ENCODE results near the gene KRTAP5-8. TPM values are rescaled to one million over a fixed set of nuclear protein-coding genes. Genes with fewer than 3 reads are reported as not detected.

KRTAP5-8 gene
- total RNA-seq, 4 donors from 2014 or later, result 3.8 to 8.9 (median 5.3) TPM; not detected in 1

DNA sequence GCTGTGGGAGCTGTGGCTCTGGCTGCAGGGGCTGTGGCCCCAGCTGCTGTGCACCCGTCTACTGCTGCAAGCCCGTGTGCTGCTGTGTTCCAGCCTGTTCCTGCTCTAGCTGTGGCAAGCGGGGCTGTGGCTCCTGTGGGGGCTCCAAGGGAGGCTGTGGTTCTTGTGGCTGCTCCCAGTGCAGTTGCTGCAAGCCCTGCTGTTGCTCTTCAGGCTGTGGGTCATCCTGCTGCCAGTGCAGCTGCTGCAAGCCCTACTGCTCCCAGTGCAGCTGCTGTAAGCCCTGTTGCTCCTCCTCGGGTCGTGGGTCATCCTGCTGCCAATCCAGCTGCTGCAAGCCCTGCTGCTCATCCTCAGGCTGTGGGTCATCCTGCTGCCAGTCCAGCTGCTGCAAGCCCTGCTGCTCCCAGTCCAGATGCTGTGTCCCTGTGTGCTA, 10.9 kb downstream of the KRTAP5-8 start:
- H3K36me3 ChIP-seq, result no peaks in the 10 kb centered on the region
- TF ChIP-seq, protein P1, sequence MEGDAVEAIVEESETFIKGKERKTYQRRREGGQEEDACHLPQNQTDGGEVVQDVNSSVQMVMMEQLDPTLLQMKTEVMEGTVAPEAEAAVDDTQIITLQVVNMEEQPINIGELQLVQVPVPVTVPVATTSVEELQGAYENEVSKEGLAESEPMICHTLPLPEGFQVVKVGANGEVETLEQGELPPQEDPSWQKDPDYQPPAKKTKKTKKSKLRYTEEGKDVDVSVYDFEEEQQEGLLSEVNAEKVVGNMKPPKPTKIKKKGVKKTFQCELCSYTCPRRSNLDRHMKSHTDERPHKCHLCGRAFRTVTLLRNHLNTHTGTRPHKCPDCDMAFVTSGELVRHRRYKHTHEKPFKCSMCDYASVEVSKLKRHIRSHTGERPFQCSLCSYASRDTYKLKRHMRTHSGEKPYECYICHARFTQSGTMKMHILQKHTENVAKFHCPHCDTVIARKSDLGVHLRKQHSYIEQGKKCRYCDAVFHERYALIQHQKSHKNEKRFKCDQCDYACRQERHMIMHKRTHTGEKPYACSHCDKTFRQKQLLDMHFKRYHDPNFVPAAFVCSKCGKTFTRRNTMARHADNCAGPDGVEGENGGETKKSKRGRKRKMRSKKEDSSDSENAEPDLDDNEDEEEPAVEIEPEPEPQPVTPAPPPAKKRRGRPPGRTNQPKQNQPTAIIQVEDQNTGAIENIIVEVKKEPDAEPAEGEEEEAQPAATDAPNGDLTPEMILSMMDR (IDR thresholded peaks at IDR 0.05), result no peak
- TF ChIP-seq POLR2AphosphoS5 (IDR thresholded peaks at IDR 0.05), result no peak
- TF ChIP-seq POLR2A (IDR thresholded peaks at IDR 0.05), result no peak
- TF ChIP-seq EP300 (IDR thresholded peaks at IDR 0.05), result no peak
- 80% methylated on average over 1 of the region's 5 CpGs for WGBS
- H3K27ac ChIP-seq, result no peak overlapping the region
- no peaks in the 10 kb centered on the region for H3K9me3 ChIP-seq
- peaks cover 4% of the 10 kb centered on the region for H3K27me3 ChIP-seq
- no peak overlapping the region for H3K4me3 ChIP-seq
- no peak for DNase-seq (ENCODE audit: low spot score in 2 of 2)
- no peaks in the 10 kb centered on the region for H3K4me1 ChIP-seq

DNA sequence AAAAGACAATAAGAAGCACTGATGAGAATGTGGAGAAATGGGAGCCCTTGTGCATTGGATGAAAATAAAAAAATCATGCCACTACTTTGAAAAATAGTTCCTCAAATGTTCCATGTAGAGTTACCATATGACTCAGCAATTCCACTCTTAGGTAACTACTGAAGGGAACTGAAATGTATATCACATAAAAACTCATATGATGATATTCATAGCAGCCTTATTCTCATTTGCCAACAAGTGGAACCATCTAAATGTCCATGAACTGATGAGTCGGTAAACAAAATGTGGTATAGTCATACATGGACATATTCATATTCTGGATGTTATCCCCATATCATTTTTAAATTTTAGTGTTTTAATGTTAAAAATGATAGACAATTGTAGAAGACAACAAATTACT, 13.9 kb downstream of the KRTAP5-8 start:
- WGBS, result 97% methylated on average over 1 of the region's 1 CpG
- peaks cover 8% of the 10 kb centered on the region for H3K27me3 ChIP-seq
- DNase-seq (ENCODE audit: low spot score in 2 of 2), result no peak
- H3K4me3 ChIP-seq, result no peak overlapping the region
- H3K36me3 ChIP-seq, result no peaks in the 10 kb centered on the region
- H3K4me1 ChIP-seq, result no peaks in the 10 kb centered on the region
- H3K27ac ChIP-seq, result no peak overlapping the region
- H3K9me3 ChIP-seq, result no peaks in the 10 kb centered on the region
- TF ChIP-seq POLR2A (IDR thresholded peaks at IDR 0.05) (no peak), POLR2AphosphoS5 (IDR thresholded peaks at IDR 0.05) (no peak), EP300 (IDR thresholded peaks at IDR 0.05) (no peak)
- TF ChIP-seq, protein P1 (IDR thresholded peaks at IDR 0.05), result no peak

DNA sequence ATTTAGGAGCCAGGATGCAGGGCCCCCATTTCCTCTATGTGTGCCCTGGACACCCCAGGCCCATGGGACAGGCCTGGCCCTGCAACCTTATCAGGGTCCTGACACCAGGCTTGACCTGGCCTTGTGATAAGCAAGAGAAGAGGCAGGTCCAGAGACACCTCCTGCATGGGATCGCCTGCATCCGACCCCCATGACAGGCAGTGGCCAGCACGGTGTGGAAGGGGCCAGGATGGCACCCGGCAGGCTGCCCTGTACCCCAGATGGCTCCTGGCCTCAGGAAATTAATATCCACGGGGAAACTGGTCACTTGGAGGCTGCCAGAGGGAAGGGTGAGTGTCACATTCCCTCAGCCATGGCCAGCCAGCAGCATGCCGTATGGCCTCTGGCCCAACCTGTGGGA, 17.2 kb downstream of the KRTAP5-8 start:
- Histone ChIP-seq H3K4me1 (no peaks in the 10 kb centered on the region), H3K36me3 (no peaks in the 10 kb centered on the region), H3K9me3 (no peaks in the 10 kb centered on the region), H3K27ac (no peak overlapping the region), H3K27me3 (peaks cover 3% of the 10 kb centered on the region), H3K4me3 (no peak overlapping the region)
- WGBS, result 100% methylated on average over 2 of the region's 6 CpGs
- TF ChIP-seq POLR2A (IDR thresholded peaks at IDR 0.05), result no peak
- TF ChIP-seq EP300 (IDR thresholded peaks at IDR 0.05), result no peak
- TF ChIP-seq, protein P1 (IDR thresholded peaks at IDR 0.05), result no peak
- TF ChIP-seq POLR2AphosphoS5 (IDR thresholded peaks at IDR 0.05), result no peak
- DNase-seq (ENCODE audit: low spot score in 2 of 2), result no peak

DNA sequence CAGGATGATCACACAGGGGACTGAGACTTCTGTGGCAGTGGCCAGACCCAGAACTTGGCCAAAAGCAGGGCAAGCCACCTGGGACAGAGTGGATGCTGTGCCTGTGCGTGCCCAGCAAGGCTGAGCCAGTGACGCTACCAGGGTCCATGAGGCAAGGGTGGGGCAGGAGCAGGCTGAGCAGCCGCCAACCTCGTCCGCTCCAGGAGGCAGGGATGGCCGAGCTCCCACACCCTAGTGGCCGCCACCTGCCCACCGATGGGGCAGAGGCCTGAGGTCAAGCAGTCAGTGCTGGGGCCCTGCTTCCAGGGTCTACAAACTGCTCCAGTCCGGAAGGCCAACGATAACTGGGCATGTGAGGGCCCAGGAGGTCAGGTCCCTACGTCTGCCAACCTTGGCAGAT, 17.7 kb downstream of the KRTAP5-8 start:
- Histone ChIP-seq H3K27me3 (peaks cover 3% of the 10 kb centered on the region), H3K4me1 (no peaks in the 10 kb centered on the region), H3K4me3 (no peak overlapping the region), H3K36me3 (no peaks in the 10 kb centered on the region), H3K27ac (no peak overlapping the region), H3K9me3 (no peaks in the 10 kb centered on the region)
- WGBS, result 88% methylated on average over 3 of the region's 11 CpGs
- no peak for DNase-seq (ENCODE audit: low spot score in 2 of 2)
- no peak for TF ChIP-seq EP300 (IDR thresholded peaks at IDR 0.05)
- TF ChIP-seq, protein P1 (IDR thresholded peaks at IDR 0.05), result no peak

DNA sequence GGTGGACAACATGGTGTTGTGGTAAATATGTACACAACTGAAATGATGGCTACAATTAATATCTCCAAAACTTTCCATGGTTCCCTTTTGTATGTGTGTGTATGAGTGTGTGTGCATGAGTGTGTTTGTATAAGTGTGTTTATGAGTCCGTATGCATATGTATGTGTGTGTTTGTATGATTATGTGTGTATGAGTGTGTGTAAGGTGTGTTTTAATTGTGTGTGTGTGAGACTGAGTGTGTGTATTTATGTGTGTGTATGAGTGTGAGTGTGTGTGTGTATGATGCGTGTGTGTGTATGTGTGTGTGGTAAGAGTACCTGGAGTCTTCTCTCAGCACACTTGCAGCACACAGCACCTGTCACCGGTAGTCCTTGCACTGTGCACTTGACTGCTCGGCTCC, 18.2 kb downstream of the KRTAP5-8 start:
- H3K27me3 ChIP-seq, result peaks cover 3% of the 10 kb centered on the region
- no peak for DNase-seq (ENCODE audit: low spot score in 2 of 2)
- H3K36me3 ChIP-seq, result no peaks in the 10 kb centered on the region
- 89% methylated on average over 4 of the region's 4 CpGs for WGBS
- TF ChIP-seq POLR2AphosphoS5 (IDR thresholded peaks at IDR 0.05) (no peak), EP300 (IDR thresholded peaks at IDR 0.05) (no peak), POLR2A (IDR thresholded peaks at IDR 0.05) (no peak)
- TF ChIP-seq, protein P1 (IDR thresholded peaks at IDR 0.05), result no peak
- no peaks in the 10 kb centered on the region for H3K4me1 ChIP-seq
- no peak overlapping the region for H3K27ac ChIP-seq
- no peaks in the 10 kb centered on the region for H3K9me3 ChIP-seq
- no peak overlapping the region for H3K4me3 ChIP-seq
